ENCODE results near the gene ROR2.

ROR2 gene

GRCh38 chr9:91606255-91606995 lies 343.6 kb downstream of the ROR2 start:
- in situ Hi-C loops (cut with MboI; ENCODE audit: low sequenced_read_pairs): no loop called here

- in situ Hi-C loops (cut with MboI; ENCODE audit: low sequenced_read_pairs): no loop called here
These were observed 345.4 kb downstream of the ROR2 start for GRCh38 chr9:91604451-91605179.

DNA sequence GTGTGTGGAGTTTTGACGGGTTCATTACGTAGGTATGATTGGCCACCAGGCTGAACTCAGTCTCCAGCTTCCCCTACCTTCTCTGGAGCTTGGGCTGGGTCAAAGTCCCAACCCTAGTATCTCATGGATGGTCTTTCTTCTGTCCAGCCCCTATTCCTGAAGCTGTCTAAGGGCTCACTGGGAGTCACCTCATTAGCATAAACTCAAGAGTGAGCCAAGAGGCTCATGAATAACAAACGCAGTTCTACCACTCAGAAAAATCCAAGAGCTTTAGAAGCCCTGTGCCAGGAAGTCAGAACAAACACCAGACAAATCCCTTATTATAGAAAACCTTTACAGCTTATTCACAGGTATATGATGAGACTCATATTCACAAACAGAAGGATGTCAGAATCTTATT lies 346.1 kb downstream of the ROR2 start:
- in situ Hi-C loops (cut with MboI; ENCODE audit: low sequenced_read_pairs): no loop called here

- in situ Hi-C loops (cut with MboI; ENCODE audit: low sequenced_read_pairs): loop anchor here (25.0 kb wide), 1 partner anchor 88 kb away; no protein-coding TSS in a partner anchor
These were observed 350.5 kb downstream of the ROR2 start for GRCh38 chr9:91599564-91599963.

GRCh38 chr9:91591627-91592026 lies 358.4 kb downstream of the ROR2 start:
- in situ Hi-C loops (cut with MboI; ENCODE audit: low sequenced_read_pairs): loop anchor here (25.0 kb wide), 1 partner anchor 96 kb away; no protein-coding TSS in a partner anchor

- in situ Hi-C loops (cut with MboI; ENCODE audit: low sequenced_read_pairs): loop anchor here (25.0 kb wide), 1 partner anchor 98 kb away; no protein-coding TSS in a partner anchor
These were observed 360.9 kb downstream of the ROR2 start for GRCh38 chr9:91589101-91589553.

DNA sequence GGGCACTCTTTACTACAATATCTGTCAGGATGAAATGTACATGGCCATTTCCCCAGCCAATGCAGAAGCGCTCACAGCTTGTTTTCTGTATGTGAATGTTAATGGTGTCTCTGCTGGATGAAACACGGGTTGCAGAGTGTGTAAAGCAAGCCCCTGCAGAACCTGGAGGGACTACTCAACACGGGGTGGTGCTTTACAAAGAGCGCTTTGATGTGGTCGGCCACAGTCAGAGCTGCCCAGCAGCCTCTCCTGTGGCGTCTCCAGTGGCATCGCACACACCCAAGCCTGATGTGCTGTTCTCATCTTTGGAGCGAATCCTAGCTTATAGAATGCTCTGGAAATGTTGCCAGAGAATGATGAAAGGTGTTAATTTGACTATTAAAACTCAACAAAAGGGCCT lies 363.7 kb downstream of the ROR2 start:
- in situ Hi-C loops (cut with MboI; ENCODE audit: low sequenced_read_pairs): loop anchor here (25.0 kb wide), 1 partner anchor 101 kb away; no protein-coding TSS in a partner anchor

DNA sequence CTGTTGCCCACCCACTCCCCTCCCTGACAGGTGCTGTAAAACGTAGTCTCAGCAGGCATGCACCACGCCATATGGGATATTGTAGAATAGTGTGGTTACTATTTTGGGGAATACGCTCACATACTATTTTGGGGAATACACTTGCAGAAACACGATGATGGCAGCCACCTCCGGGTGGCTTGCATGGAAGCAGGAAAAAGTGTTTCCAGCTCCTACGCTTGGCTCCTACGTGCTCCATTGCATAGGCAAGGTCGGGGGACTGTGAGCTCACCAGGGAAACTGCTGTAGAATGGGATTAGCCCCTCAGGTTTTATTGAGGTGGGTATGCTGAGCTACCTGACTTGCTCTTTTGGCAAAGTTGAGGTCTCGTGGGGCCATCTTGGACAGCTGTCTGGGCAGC lies 366.1 kb downstream of the ROR2 start:
- in situ Hi-C loops (cut with MboI; ENCODE audit: low sequenced_read_pairs): loop anchor here (25.0 kb wide), 1 partner anchor 103 kb away; no protein-coding TSS in a partner anchor

DNA sequence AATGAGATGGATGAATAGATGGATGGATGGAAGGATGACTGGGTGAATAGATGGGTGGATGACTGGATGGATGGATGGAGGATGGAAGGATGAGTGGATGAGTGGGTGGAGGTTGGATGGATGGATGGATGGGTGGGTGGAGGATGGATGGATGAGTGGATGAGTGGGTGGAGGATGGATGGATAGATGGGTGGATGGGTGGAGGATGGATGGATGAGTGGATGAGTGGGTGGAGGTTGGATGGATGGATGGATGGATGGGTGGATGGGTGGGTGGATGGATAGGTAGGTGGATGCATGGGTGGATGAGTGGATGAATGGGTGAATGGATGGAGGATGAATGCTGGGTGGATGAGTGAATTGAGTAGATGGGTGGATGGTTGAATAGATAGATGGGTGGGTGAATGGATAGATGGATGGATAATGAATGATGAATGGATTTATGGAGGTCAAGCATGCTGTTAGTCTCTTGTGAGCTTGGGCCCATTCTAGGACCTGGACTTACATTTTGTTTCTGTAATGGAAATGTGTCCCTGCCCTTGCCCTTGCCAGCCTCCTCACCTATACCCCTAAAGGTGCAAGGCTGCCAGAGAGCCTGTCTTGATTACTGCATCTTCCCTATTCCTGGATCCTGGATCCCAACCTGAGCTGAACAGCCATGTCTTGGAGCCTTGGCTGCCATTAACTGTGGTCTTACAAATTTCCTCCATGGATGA lies 366.7 kb downstream of the ROR2 start:
- in situ Hi-C loops (cut with MboI; ENCODE audit: low sequenced_read_pairs): loop anchor here (25.0 kb wide), 1 partner anchor 104 kb away; no protein-coding TSS in a partner anchor

GRCh38 chr9:91582181-91582580 lies 367.8 kb downstream of the ROR2 start:
- in situ Hi-C loops (cut with MboI; ENCODE audit: low sequenced_read_pairs): loop anchor here (25.0 kb wide), 1 partner anchor 105 kb away; no protein-coding TSS in a partner anchor

- in situ Hi-C loops (cut with MboI; ENCODE audit: low sequenced_read_pairs): loop anchor here (25.0 kb wide), 1 partner anchor 107 kb away; no protein-coding TSS in a partner anchor
These were observed 369.9 kb downstream of the ROR2 start for GRCh38 chr9:91580136-91580535.

DNA sequence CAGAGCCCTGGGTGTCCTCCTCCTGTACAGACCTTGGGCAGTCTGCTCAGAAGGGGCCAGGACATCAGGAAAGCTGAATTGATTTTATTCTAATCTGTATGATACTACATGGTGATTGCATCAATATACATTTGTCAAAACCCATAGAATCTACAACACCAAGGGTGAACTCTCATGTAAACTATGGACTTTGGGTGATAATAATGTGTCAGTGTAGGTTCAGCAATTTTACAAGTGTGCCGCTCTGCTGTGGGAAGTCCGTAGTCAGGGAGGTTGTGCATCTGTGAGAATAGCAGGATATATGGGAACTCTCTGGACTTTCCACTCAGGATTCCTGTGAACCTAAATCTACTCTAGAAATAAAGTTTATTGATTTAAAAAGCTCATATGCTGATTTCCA lies 371.1 kb downstream of the ROR2 start:
- in situ Hi-C loops (cut with MboI; ENCODE audit: low sequenced_read_pairs): loop anchor here (25.0 kb wide), 1 partner anchor 108 kb away; no protein-coding TSS in a partner anchor

GRCh38 chr9:91577633-91578061 lies 372.4 kb downstream of the ROR2 start:
- in situ Hi-C loops (cut with MboI; ENCODE audit: low sequenced_read_pairs): loop anchor here (25.0 kb wide), 1 partner anchor 110 kb away; no protein-coding TSS in a partner anchor

- in situ Hi-C loops (cut with MboI; ENCODE audit: low sequenced_read_pairs): no loop called here
These were observed 377.2 kb downstream of the ROR2 start for GRCh38 chr9:91572811-91573210.

GRCh38 chr9:91572044-91572443 lies 378.0 kb downstream of the ROR2 start:
- in situ Hi-C loops (cut with MboI; ENCODE audit: low sequenced_read_pairs): no loop called here

DNA sequence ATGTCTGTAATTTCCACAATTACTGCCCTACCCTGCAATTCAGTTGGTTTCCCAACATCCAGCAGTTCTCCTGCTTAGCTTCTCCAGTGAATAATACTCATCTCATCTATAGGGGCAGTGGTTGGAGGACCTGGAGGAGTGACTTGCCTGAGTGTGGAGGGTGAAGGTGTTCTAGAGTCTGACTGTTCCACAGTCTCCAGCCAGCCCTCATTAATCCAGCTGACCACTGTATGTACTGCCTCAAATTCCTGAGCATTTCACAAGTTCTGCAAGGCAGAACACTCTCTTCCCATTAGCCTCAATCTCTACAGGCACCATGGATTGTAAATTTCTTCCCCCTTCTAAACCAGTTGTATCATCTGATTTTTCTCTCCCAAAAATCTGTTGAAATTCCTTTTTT lies 379.0 kb downstream of the ROR2 start:
- in situ Hi-C loops (cut with MboI; ENCODE audit: low sequenced_read_pairs): no loop called here

- in situ Hi-C loops (cut with MboI; ENCODE audit: low sequenced_read_pairs): no loop called here
These were observed 382.3 kb downstream of the ROR2 start for GRCh38 chr9:91567642-91568274.

GRCh38 chr9:91564081-91564670 lies 385.9 kb downstream of the ROR2 start:
- in situ Hi-C loops (cut with MboI; ENCODE audit: low sequenced_read_pairs): no loop called here

DNA sequence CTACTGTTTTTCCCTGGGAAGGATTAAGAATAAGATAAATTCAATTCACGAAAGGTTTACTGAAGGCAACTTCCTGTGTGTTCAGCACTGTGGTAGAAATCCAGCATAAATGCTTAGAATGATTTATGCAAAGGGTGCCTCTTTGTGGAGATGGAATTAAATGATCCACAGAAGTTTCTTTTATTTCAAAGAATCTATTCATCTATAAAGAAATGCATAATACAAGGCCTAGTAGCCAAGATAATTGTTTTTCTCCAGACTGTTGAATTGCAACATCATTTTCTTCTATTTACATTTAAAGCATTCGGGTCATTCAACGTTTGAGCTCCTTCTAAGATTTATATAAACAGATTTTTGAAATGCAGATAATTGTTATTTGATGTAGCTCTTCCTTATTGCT lies 387.6 kb downstream of the ROR2 start:
- in situ Hi-C loops (cut with MboI; ENCODE audit: low sequenced_read_pairs): no loop called here

GRCh38 chr9:91560301-91560700 lies 389.7 kb downstream of the ROR2 start:
- in situ Hi-C loops (cut with MboI; ENCODE audit: low sequenced_read_pairs): no loop called here
